Hematopoietic multipotent progenitor cell treated with erythropoietin and hydrocortisone succinate and interleukin-3 and kit ligand, for 6 days (in vitro differentiated cells): ENCODE data around the gene FLT1.
A peak's percentile ranks its signal among the peaks of the same experiment; 100 is the strongest.

Source experiments
- DNase-seq: peaks from one replicate; pipeline ENCODE4 v3.0.0-alpha.2; 2015

FLT1 gene

GRCh38 chr13:28522871-28523270 is 27.9 kb upstream of the FLT1 start:
- DNase-seq = no peak

- DNase-seq = no peak
Measured at GRCh38 chr13:28513745-28514144, 18.8 kb upstream of the FLT1 start.

GRCh38 chr13:28510542-28510941 is 15.6 kb upstream of the FLT1 start:
- no peak for DNase-seq

GRCh38 chr13:28510066-28510465 is 15.1 kb upstream of the FLT1 start:
- DNase-seq = no peak

GRCh38 chr13:28505543-28506135 is 10.7 kb upstream of the FLT1 start:
- peak; percentile 15 for DNase-seq

- DNase-seq = no peak
Measured at GRCh38 chr13:28503182-28503967, 8.4 kb upstream of the FLT1 start.

GRCh38 chr13:28501547-28501946 is 6.6 kb upstream of the FLT1 start:
- no peak for DNase-seq

GRCh38 chr13:28499609-28500008 is 4.7 kb upstream of the FLT1 start:
- no peak for DNase-seq

- DNase-seq = no peak
Measured at GRCh38 chr13:28498481-28499115, 3.7 kb upstream of the FLT1 start.

GRCh38 chr13:28497143-28497876 is 2.4 kb upstream of the FLT1 start:
- peak; percentile 47 for DNase-seq

GRCh38 chr13:28496188-28496564 is 1.2 kb upstream of the FLT1 start:
- DNase-seq = no peak

GRCh38 chr13:28495538-28496187 is 735 bp upstream of the FLT1 start:
- no peak for DNase-seq

GRCh38 chr13:28494504-28494777 is 487 bp downstream of the FLT1 start:
- no peak for DNase-seq

GRCh38 chr13:28493740-28494503 is 1.0 kb downstream of the FLT1 start:
- DNase-seq = no peak

GRCh38 chr13:28492569-28493367 is 2.2 kb downstream of the FLT1 start:
- DNase-seq = no peak

- no peak for DNase-seq
Measured at GRCh38 chr13:28490061-28490460, 4.9 kb downstream of the FLT1 start.

GRCh38 chr13:28489524-28489931 is 5.4 kb downstream of the FLT1 start:
- no peak for DNase-seq

GRCh38 chr13:28488376-28489005 is 6.4 kb downstream of the FLT1 start:
- no peak for DNase-seq

- DNase-seq = no peak
Measured at GRCh38 chr13:28485996-28486543, 8.9 kb downstream of the FLT1 start.

- DNase-seq = no peak
Measured at GRCh38 chr13:28485551-28485950, 9.4 kb downstream of the FLT1 start.

GRCh38 chr13:28485097-28485496 is 9.8 kb downstream of the FLT1 start:
- DNase-seq = no peak
